Measurements from ENCODE around the gene CDK19.
A peak's percentile ranks its signal among the peaks of the same experiment; 100 is the strongest.

The CDK19 gene

GRCh38 chr6:110567957-110568696, 247.1 kb downstream of the CDK19 start:
- DNase-seq: peak; percentile 70

GRCh38 chr6:110566346-110567125, 248.7 kb downstream of the CDK19 start:
- DNase-seq: no peak

DNA sequence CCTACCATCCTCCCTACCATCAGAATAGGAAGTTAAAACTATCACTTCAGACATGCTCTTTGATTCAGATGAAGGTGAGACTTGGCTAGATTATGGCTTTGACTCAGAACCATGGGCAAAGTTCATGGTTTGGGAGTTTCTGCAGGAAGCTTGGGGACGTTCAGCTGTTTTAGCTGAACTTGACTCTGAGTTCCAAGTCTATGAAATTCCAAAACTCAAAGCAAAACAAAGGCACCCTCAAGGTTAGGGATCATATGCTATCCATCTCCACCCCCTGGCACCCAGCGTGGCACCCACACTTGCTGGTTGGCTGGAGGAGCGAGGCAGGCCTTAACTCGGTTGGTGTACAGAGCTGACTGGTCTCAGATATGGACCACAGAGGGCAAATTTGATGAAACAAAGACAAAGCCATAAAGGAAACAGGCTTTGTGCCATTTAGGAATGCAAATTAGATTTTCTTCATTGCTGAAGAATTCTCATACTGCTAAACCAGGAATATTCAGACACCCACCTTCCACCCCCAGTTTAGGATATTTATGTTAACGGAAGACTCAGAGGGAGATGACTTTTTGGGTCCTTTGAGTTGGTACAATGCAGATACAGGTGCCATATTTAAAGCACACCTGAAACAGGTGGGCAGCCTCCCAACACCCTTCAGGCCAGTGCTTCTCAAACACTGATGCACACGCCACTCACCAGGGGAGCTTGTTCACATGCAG, 250.4 kb downstream of the CDK19 start:
- DNase-seq: no peak

GRCh38 chr6:110563711-110564110, 251.6 kb downstream of the CDK19 start:
- DNase-seq: peak; percentile 64

GRCh38 chr6:110562316-110562915, 252.9 kb downstream of the CDK19 start:
- DNase-seq: no peak

DNA sequence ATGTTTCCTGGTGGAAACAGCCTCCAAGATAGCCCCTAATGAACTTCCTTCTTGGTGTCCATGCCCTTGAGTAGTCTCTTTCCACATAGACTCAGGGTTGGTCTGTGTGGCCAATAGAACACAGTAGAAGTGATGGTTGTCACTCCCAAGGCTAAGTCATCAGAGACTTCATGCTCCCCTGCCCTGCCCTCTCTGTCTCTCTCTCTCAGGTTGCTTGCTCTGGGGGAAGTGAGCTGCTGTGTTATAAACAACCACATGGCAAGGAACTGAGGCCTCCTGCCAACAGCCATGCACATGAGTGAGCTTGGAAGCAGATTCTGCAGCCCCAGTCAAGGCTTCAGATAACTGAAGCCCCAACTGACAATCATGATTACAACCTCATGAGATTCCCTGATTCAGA, 253.6 kb downstream of the CDK19 start:
- peak; percentile 25 for DNase-seq

GRCh38 chr6:110561008-110561396, 254.3 kb downstream of the CDK19 start:
- no peak for DNase-seq

DNA sequence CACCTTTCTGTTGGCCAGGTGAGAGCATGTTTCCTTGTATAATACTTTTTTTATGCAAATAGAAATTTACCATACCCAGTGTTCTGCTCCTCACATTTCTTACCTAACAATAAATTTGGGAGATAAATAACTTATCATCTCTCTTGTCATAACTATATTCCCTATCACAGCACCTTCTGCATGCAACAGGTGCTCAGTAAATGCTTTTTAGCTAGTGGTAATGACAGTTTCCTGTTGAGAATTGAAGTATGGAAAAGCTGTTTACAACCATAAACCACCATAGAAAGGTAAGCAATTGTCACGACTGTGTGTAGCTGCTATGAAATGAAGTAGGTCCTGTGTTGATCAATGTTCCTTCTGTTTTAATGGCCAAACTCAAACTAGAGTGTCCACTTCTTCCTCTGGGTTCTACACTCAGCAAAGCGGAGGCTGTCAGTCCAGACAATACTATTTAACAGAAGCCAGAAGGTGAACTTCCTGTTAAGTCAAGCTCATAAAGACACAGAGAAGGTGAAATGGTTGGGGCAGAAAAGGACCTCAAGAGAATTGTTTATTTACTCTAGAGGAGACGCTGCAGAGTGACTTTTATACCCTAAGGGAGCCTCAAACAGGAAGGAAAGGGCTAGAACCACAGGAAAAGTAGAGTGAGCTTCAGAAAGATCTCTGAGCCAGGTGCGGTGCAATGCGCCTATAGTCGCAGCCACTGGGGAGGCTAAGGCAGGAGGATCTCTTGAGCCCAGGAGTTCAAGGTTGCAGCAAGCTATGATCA, 254.8 kb downstream of the CDK19 start:
- no peak for DNase-seq
